ENCODE data around the gene ANP32E.
"Not testable (repeated sequence)": the region's sequence is repeated elsewhere in the genome, so short reads cannot be mapped to it uniquely, and the experiment has no call there.

Gene ANP32E

GRCh38 chr1:150192012-150192411 is 43.9 kb downstream of the ANP32E start:
- H3K9ac ChIP-seq (ENCODE audit: low read length), result no peak overlapping the region
- no peaks in the 10 kb centered on the region for H4K20me1 ChIP-seq (ENCODE audit: insufficient read depth, low read length)
- H3K4me2 ChIP-seq (ENCODE audit: low read depth, low read length), result no peak overlapping the region
- H3K36me3 ChIP-seq (replicated peaks; ENCODE audit: insufficient read depth, low read length), result no peaks in the 10 kb centered on the region
- no peaks in the 10 kb centered on the region for H3K4me1 ChIP-seq (ENCODE audit: low read length)
- no peak for TF ChIP-seq EZH2phosphoT487 (IDR thresholded peaks at IDR 0.05; ENCODE audit: low read length)
- TF ChIP-seq CTCF (IDR thresholded peaks at IDR 0.05; ENCODE audit: low read length), result no peak
- no peak for TF ChIP-seq EZH2 (optimal IDR thresholded peaks at IDR 0.05; ENCODE audit: low read depth, low read length)
- H3F3A ChIP-seq (ENCODE audit: insufficient read depth, low read length), result no peaks in the 10 kb centered on the region
- H3K4me3 ChIP-seq (ENCODE audit: low read length), result no peak overlapping the region
- H3K79me2 ChIP-seq (ENCODE audit: low read length), result no peaks in the 10 kb centered on the region
- H3K27me3 ChIP-seq (replicated peaks; ENCODE audit: insufficient read depth, low read length), result no peaks in the 10 kb centered on the region
- no peaks in the 10 kb centered on the region for H3K9me2 ChIP-seq (replicated peaks; ENCODE audit: insufficient read depth, low read length)
- H2AFZ ChIP-seq (ENCODE audit: low read length), result no peak overlapping the region
- no peak overlapping the region for H3K27ac ChIP-seq (ENCODE audit: low read length)
- no peak for DNase-seq
- H3K9me3 ChIP-seq (replicated peaks; ENCODE audit: insufficient read depth, low read length), result no peaks in the 10 kb centered on the region

GRCh38 chr1:150187560-150187931 is 48.4 kb downstream of the ANP32E start:
- H3K4me2 ChIP-seq (ENCODE audit: low read depth, low read length), result no peak overlapping the region
- no peaks in the 10 kb centered on the region for H3K9me3 ChIP-seq (replicated peaks; ENCODE audit: insufficient read depth, low read length)
- H3K27me3 ChIP-seq (replicated peaks; ENCODE audit: insufficient read depth, low read length), result no peaks in the 10 kb centered on the region
- H3K27ac ChIP-seq (ENCODE audit: low read length), result no peak overlapping the region
- no peak for TF ChIP-seq CTCF (IDR thresholded peaks at IDR 0.05; ENCODE audit: low read length)
- no peak for TF ChIP-seq EZH2phosphoT487 (IDR thresholded peaks at IDR 0.05; ENCODE audit: low read length)
- no peak for TF ChIP-seq EZH2 (optimal IDR thresholded peaks at IDR 0.05; ENCODE audit: low read depth, low read length)
- H3K9me2 ChIP-seq (replicated peaks; ENCODE audit: insufficient read depth, low read length), result no peaks in the 10 kb centered on the region
- no peaks in the 10 kb centered on the region for H3K4me1 ChIP-seq (ENCODE audit: low read length)
- no peaks in the 10 kb centered on the region for H3K36me3 ChIP-seq (replicated peaks; ENCODE audit: insufficient read depth, low read length)
- no peak overlapping the region for H2AFZ ChIP-seq (ENCODE audit: low read length)
- H4K20me1 ChIP-seq (ENCODE audit: insufficient read depth, low read length), result no peaks in the 10 kb centered on the region
- no peaks in the 10 kb centered on the region for H3K79me2 ChIP-seq (ENCODE audit: low read length)
- H3K4me3 ChIP-seq (ENCODE audit: low read length), result no peak overlapping the region
- DNase-seq, result no peak
- H3F3A ChIP-seq (ENCODE audit: insufficient read depth, low read length), result no peaks in the 10 kb centered on the region
- no peak overlapping the region for H3K9ac ChIP-seq (ENCODE audit: low read length)

- no peak overlapping the region for H3K27ac ChIP-seq (ENCODE audit: low read length)
- H3K27me3 ChIP-seq (replicated peaks; ENCODE audit: insufficient read depth, low read length), result no peaks in the 10 kb centered on the region
- no peak overlapping the region for H3K9ac ChIP-seq (ENCODE audit: low read length)
- H3F3A ChIP-seq (ENCODE audit: insufficient read depth, low read length), result no peaks in the 10 kb centered on the region
- H3K9me2 ChIP-seq (replicated peaks; ENCODE audit: insufficient read depth, low read length), result no peaks in the 10 kb centered on the region
- H3K4me1 ChIP-seq (ENCODE audit: low read length), result no peaks in the 10 kb centered on the region
- H4K20me1 ChIP-seq (ENCODE audit: insufficient read depth, low read length), result no peaks in the 10 kb centered on the region
- no peaks in the 10 kb centered on the region for H3K9me3 ChIP-seq (replicated peaks; ENCODE audit: insufficient read depth, low read length)
- H3K36me3 ChIP-seq (replicated peaks; ENCODE audit: insufficient read depth, low read length), result no peaks in the 10 kb centered on the region
- H3K4me3 ChIP-seq (ENCODE audit: low read length), result no peak overlapping the region
- H3K4me2 ChIP-seq (ENCODE audit: low read depth, low read length), result no peak overlapping the region
- H3K79me2 ChIP-seq (ENCODE audit: low read length), result no peaks in the 10 kb centered on the region
- no peak overlapping the region for H2AFZ ChIP-seq (ENCODE audit: low read length)
- TF ChIP-seq CTCF (IDR thresholded peaks at IDR 0.05; ENCODE audit: low read length), result peak; percentile 51
- no peak for TF ChIP-seq EZH2 (optimal IDR thresholded peaks at IDR 0.05; ENCODE audit: low read depth, low read length)
- peak; percentile 18 for DNase-seq
Observed at GRCh38 chr1:150186789-150187559, 48.9 kb downstream of the ANP32E start.

- H3K36me3 ChIP-seq (replicated peaks; ENCODE audit: insufficient read depth, low read length); H3K9me2 ChIP-seq (replicated peaks; ENCODE audit: insufficient read depth, low read length); H3K4me1 ChIP-seq (ENCODE audit: low read length); H3K9ac ChIP-seq (ENCODE audit: low read length); H3K9me3 ChIP-seq (replicated peaks; ENCODE audit: insufficient read depth, low read length); H3K4me3 ChIP-seq (ENCODE audit: low read length); H3K27me3 ChIP-seq (replicated peaks; ENCODE audit: insufficient read depth, low read length); H3K27ac ChIP-seq (ENCODE audit: low read length); H3K79me2 ChIP-seq (ENCODE audit: low read length); H2AFZ ChIP-seq (ENCODE audit: low read length); H4K20me1 ChIP-seq (ENCODE audit: insufficient read depth, low read length); DNase-seq; H3K4me2 ChIP-seq (ENCODE audit: low read depth, low read length); H3F3A ChIP-seq (ENCODE audit: insufficient read depth, low read length): not testable (repeated sequence)
Observed at GRCh38 chr1:150186438-150186788, 49.5 kb downstream of the ANP32E start.
